Caki2 (cell line): ENCODE data around the gene SPDYE16. TPM values are rescaled to one million over a fixed set of nuclear protein-coding genes. Genes with fewer than 3 reads are reported as not detected.
"Not testable (repeated sequence)": the region's sequence is repeated elsewhere in the genome, so short reads cannot be mapped to it uniquely, and the experiment has no call there.

ENCODE experiments used
- DNase-seq: peaks from one replicate; pipeline ENCODE4 v3.0.0-alpha.2; 2015; ENCODE audit warnings: low read depth
- in situ Hi-C: cut with HindIII; loops from 2 replicates; pipeline ENCODE4 v1.10.0; 2016; ENCODE audit warnings: low sequenced_read_pairs, low pct_unique_long_range_greater_than_20kb, mixed read lengths
- total RNA-seq: library from RNA; depleted of rRNA; stranded (reverse); fragments of >200 nt; shearing (Covaris generic); gene quantifications from 2 replicates; pipeline ENCODE4 v1.2.3, GENCODE V29; 2014; ENCODE audit warnings: low replicate concordance

Gene SPDYE16
- total RNA-seq, 1 experiment from 2014 or later: not detected

- DNase-seq: peak; percentile 49
- in situ Hi-C loops: no loop called here
Measured at GRCh38 chr7:76509931-76510877, 32.9 kb downstream of the SPDYE16 start, which contains the start of gene UPK3B. Gene UPK3B (plus strand): TSS chr7:76510552. CDS start chr7:76510653, 101 bp downstream.

GRCh38 chr7:76507723-76508406 is 35.2 kb downstream of the SPDYE16 start:
- no peak for DNase-seq
- in situ Hi-C loops: no loop called here

GRCh38 chr7:76506643-76507042 is 36.5 kb downstream of the SPDYE16 start:
- DNase-seq, in situ Hi-C loops: not testable (repeated sequence)

GRCh38 chr7:76506081-76506440 is 37.0 kb downstream of the SPDYE16 start:
- DNase-seq: no peak
- in situ Hi-C loops: no loop called here

- no peak for DNase-seq
- in situ Hi-C loops: no loop called here
Measured at GRCh38 chr7:76505168-76506080, 37.7 kb downstream of the SPDYE16 start.

- in situ Hi-C loops, DNase-seq: not testable (repeated sequence)
Measured at GRCh38 chr7:76504351-76505167, 38.5 kb downstream of the SPDYE16 start.

- in situ Hi-C loops, DNase-seq: not testable (repeated sequence)
Measured at GRCh38 chr7:76503244-76503643, 39.9 kb downstream of the SPDYE16 start.

GRCh38 chr7:76502836-76503235 is 40.3 kb downstream of the SPDYE16 start:
- DNase-seq, in situ Hi-C loops: not testable (repeated sequence)

- in situ Hi-C loops, DNase-seq: not testable (repeated sequence)
Measured at GRCh38 chr7:76502224-76502623, 40.9 kb downstream of the SPDYE16 start.

GRCh38 chr7:76499924-76500241 is 43.2 kb downstream of the SPDYE16 start:
- in situ Hi-C loops, DNase-seq: not testable (repeated sequence)

GRCh38 chr7:76499201-76499923 is 43.7 kb downstream of the SPDYE16 start:
- DNase-seq, in situ Hi-C loops: not testable (repeated sequence)

- in situ Hi-C loops, DNase-seq: not testable (repeated sequence)
Measured at GRCh38 chr7:76498583-76499200, 44.4 kb downstream of the SPDYE16 start.

- DNase-seq, in situ Hi-C loops: not testable (repeated sequence)
Measured at GRCh38 chr7:76497918-76498582, 45.0 kb downstream of the SPDYE16 start.

- DNase-seq, in situ Hi-C loops: not testable (repeated sequence)
Measured at GRCh38 chr7:76495717-76496116, 47.4 kb downstream of the SPDYE16 start.

GRCh38 chr7:76492139-76492538 is 51.0 kb downstream of the SPDYE16 start:
- DNase-seq, in situ Hi-C loops: not testable (repeated sequence)

GRCh38 chr7:76487969-76488368 is 55.1 kb downstream of the SPDYE16 start:
- in situ Hi-C loops, DNase-seq: not testable (repeated sequence)
